HG02588 (cell line): ENCODE measurements around the gene WWC2.

Experiments used
- ATAC-seq: cut with Tn5 transposase; IDR thresholded peaks from one replicate; pipeline ENCODE4 v1.9.1; 2021; ENCODE audit warnings: mild to moderate bottlenecking, moderate library complexity; ENCODE audit not compliant: unreplicated experiment

WWC2 gene

GRCh38 chr4:183098723-183099536 is at the start of gene WWC2:
Gene WWC2 (plus strand): TSS chr4:183099257. CDS start chr4:183099492, 235 bp downstream.
- peak; percentile 74 for ATAC-seq

GRCh38 chr4:183053681-183054080 is 45.4 kb upstream of the WWC2 start:
- no peak for ATAC-seq

GRCh38 chr4:183057255-183057654 is 41.8 kb upstream of the WWC2 start:
- ATAC-seq, result no peak

GRCh38 chr4:183059797-183060196 is 39.3 kb upstream of the WWC2 start:
- ATAC-seq, result no peak

- no peak for ATAC-seq
Measured at GRCh38 chr4:183068502-183068901, 30.6 kb upstream of the WWC2 start.

- no peak for ATAC-seq
Measured at GRCh38 chr4:183071222-183071621, 27.8 kb upstream of the WWC2 start.

GRCh38 chr4:183072176-183072575 is 26.9 kb upstream of the WWC2 start:
- no peak for ATAC-seq

GRCh38 chr4:183073838-183074145 is 25.3 kb upstream of the WWC2 start:
- ATAC-seq, result no peak

- no peak for ATAC-seq
Measured at GRCh38 chr4:183074288-183074990, 24.6 kb upstream of the WWC2 start.

- no peak for ATAC-seq
Measured at GRCh38 chr4:183078634-183079033, 20.4 kb upstream of the WWC2 start.

GRCh38 chr4:183080372-183081115 is 18.5 kb upstream of the WWC2 start:
- ATAC-seq, result no peak

- ATAC-seq, result no peak
Measured at GRCh38 chr4:183081116-183081469, 18.0 kb upstream of the WWC2 start.

GRCh38 chr4:183082053-183082452 is 17.0 kb upstream of the WWC2 start:
- no peak for ATAC-seq

GRCh38 chr4:183094393-183095198 is 4.5 kb upstream of the WWC2 start:
- ATAC-seq, result no peak

- ATAC-seq, result no peak
Measured at GRCh38 chr4:183095199-183095512, 3.9 kb upstream of the WWC2 start.

GRCh38 chr4:183096276-183096965 is 2.6 kb upstream of the WWC2 start:
- no peak for ATAC-seq

- no peak for ATAC-seq
Measured at GRCh38 chr4:183097231-183098018, 1.6 kb upstream of the WWC2 start.

- peak; percentile 29 for ATAC-seq
Measured at GRCh38 chr4:183098019-183098722, 886 bp upstream of the WWC2 start.
